Fibroblast of skin of right biceps (primary cell): ENCODE results near the gene CCDC198.
A peak's percentile ranks its signal among the peaks of the same experiment; 100 is the strongest.

Experiments used
- DNase-seq: peaks from one replicate; pipeline ENCODE4 v3.0.0-alpha.2; 2013

The CCDC198 gene

GRCh38 chr14:57493467-57494181, at the start of gene CCDC198:
Gene CCDC198 (minus strand): TSS chr14:57493857. CDS start chr14:57493715, 142 bp downstream.
- DNase-seq, result peak; percentile 57

- DNase-seq, result peak; percentile 15
Measured at GRCh38 chr14:57533214-57533613, 39.6 kb upstream of the CCDC198 start.

GRCh38 chr14:57530571-57530970, 36.9 kb upstream of the CCDC198 start:
- no peak for DNase-seq

- no peak for DNase-seq
Measured at GRCh38 chr14:57526942-57527341, 33.3 kb upstream of the CCDC198 start.

GRCh38 chr14:57519043-57519442, 25.4 kb upstream of the CCDC198 start:
- DNase-seq, result no peak

GRCh38 chr14:57512220-57512619, 18.6 kb upstream of the CCDC198 start:
- no peak for DNase-seq

- no peak for DNase-seq
Measured at GRCh38 chr14:57508756-57509155, 15.1 kb upstream of the CCDC198 start.

- peak; percentile 48 for DNase-seq
Measured at GRCh38 chr14:57502586-57503254, 9.1 kb upstream of the CCDC198 start.

- no peak for DNase-seq
Measured at GRCh38 chr14:57501039-57501557, 7.4 kb upstream of the CCDC198 start.

GRCh38 chr14:57498659-57499058, 5.0 kb upstream of the CCDC198 start:
- no peak for DNase-seq

- no peak for DNase-seq
Measured at GRCh38 chr14:57498035-57498434, 4.4 kb upstream of the CCDC198 start.

- DNase-seq, result no peak
Measured at GRCh38 chr14:57495416-57495815, 1.8 kb upstream of the CCDC198 start.

GRCh38 chr14:57492859-57493258, 798 bp downstream of the CCDC198 start:
- peak; percentile 88 for DNase-seq

GRCh38 chr14:57491640-57492039, 2.0 kb downstream of the CCDC198 start:
- DNase-seq, result no peak

GRCh38 chr14:57487771-57488170, 5.9 kb downstream of the CCDC198 start:
- peak; percentile 74 for DNase-seq

- peak; percentile 53 for DNase-seq
Measured at GRCh38 chr14:57486767-57487379, 6.8 kb downstream of the CCDC198 start.

- no peak for DNase-seq
Measured at GRCh38 chr14:57485635-57486034, 8.0 kb downstream of the CCDC198 start.

- DNase-seq, result no peak
Measured at GRCh38 chr14:57482120-57482519, 11.5 kb downstream of the CCDC198 start.

GRCh38 chr14:57480051-57480450, 13.6 kb downstream of the CCDC198 start:
- DNase-seq, result peak; percentile 61

GRCh38 chr14:57479197-57479596, 14.5 kb downstream of the CCDC198 start:
- no peak for DNase-seq

- no peak for DNase-seq
Measured at GRCh38 chr14:57478050-57478449, 15.6 kb downstream of the CCDC198 start.

- no peak for DNase-seq
Measured at GRCh38 chr14:57470909-57471308, 22.7 kb downstream of the CCDC198 start.

GRCh38 chr14:57464008-57464730, 29.5 kb downstream of the CCDC198 start:
- DNase-seq, result no peak
